Measurements from ENCODE around the gene SRGAP1.

Gene SRGAP1

DNA sequence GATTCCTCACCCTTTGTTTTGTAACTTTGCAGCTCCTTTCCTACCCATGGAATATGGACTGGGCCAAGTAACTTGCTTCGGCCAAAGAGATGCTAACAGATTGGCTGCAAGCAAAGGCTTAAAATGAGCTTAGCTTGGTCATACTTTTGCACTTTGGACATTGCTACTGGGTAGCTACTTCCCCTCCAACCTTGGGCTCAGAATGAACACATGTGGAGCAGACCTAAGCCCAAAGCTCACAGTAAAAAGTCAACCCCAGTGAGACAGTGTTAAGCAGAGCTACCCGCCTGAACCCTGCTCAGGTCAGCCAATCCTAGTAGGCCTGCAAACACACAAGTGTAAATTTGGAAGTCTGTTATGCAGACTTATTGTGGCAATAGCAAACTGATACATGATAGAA, 363.0 kb downstream of the SRGAP1 start:
- H3K9me3 ChIP-seq (ENCODE audit: control insufficient read depth, insufficient read depth, low read depth, low read length): no peaks in the 10 kb centered on the region
- POLR2A ChIA-PET: no interaction called here
- no peak overlapping the region for H3K4me3 ChIP-seq (ENCODE audit: low read depth, low read length)
- H3K36me3 ChIP-seq (ENCODE audit: control insufficient read depth in 2 of 2, insufficient read depth in 1 of 2, low read length in 2 of 2): peaks cover 12 to 13% of the 10 kb centered on the region in 2 experiments
- CTCF ChIA-PET: interaction anchor here (0.6 kb wide), 1 partner anchor 31 kb away, joined by 3 read pairs; no protein-coding TSS in a partner anchor
- H3K4me1 ChIP-seq (ENCODE audit: control insufficient read depth, insufficient read depth, low read length): no peaks in the 10 kb centered on the region
- no peak for TF ChIP-seq GLI2 (tag by site-specific recombination; IDR thresholded peaks at IDR 0.05; ENCODE audit: borderline replicate concordance, low read depth)
- TF ChIP-seq ZXDB (tag by site-specific recombination; IDR thresholded peaks at IDR 0.05): no peak
- TF ChIP-seq FEZF1 (tag by site-specific recombination; IDR thresholded peaks at IDR 0.05): no peak
- no peak for TF ChIP-seq GLI4 (tag by site-specific recombination; IDR thresholded peaks at IDR 0.05)
- no peak for TF ChIP-seq ZNF670 (tag by site-specific recombination; IDR thresholded peaks at IDR 0.05; ENCODE audit: low read depth)
- no peak for TF ChIP-seq ZNF132 (tag by site-specific recombination; IDR thresholded peaks at IDR 0.05; ENCODE audit: borderline replicate concordance)
- TF ChIP-seq HOXA7 (CRISPR knock-in tag; IDR thresholded peaks at IDR 0.05; ENCODE audit: borderline replicate concordance): no peak
- TF ChIP-seq ZNF248 (tag by site-specific recombination; IDR thresholded peaks at IDR 0.05): no peak
- TF ChIP-seq MEIS1 (CRISPR knock-in tag; IDR thresholded peaks at IDR 0.05; ENCODE audit: borderline replicate concordance): no peak
- TF ChIP-seq ZNF639 (tag by site-specific recombination; IDR thresholded peaks at IDR 0.05): no peak
- no peak for TF ChIP-seq ZBTB21 (tag by site-specific recombination; IDR thresholded peaks at IDR 0.05)
- TF ChIP-seq, protein P1, sequence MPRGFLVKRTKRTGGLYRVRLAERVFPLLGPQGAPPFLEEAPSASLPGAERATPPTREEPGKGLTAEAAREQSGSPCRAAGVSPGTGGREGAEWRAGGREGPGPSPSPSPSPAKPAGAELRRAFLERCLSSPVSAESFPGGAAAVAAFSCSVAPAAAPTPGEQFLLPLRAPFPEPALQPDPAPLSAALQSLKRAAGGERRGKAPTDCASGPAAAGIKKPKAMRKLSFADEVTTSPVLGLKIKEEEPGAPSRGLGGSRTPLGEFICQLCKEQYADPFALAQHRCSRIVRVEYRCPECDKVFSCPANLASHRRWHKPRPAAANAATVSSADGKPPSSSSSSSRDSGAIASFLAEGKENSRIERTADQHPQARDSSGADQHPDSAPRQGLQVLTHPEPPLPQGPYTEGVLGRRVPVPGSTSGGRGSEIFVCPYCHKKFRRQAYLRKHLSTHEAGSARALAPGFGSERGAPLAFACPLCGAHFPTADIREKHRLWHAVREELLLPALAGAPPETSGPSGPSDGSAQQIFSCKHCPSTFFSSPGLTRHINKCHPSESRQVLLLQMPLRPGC (tag by site-specific recombination; IDR thresholded peaks at IDR 0.05): no peak
- no peak overlapping the region for H3K27ac ChIP-seq (ENCODE audit: extremely low read depth, low read depth, low read length)
